ENCODE results near the gene HS2ST1.

HS2ST1 gene

DNA sequence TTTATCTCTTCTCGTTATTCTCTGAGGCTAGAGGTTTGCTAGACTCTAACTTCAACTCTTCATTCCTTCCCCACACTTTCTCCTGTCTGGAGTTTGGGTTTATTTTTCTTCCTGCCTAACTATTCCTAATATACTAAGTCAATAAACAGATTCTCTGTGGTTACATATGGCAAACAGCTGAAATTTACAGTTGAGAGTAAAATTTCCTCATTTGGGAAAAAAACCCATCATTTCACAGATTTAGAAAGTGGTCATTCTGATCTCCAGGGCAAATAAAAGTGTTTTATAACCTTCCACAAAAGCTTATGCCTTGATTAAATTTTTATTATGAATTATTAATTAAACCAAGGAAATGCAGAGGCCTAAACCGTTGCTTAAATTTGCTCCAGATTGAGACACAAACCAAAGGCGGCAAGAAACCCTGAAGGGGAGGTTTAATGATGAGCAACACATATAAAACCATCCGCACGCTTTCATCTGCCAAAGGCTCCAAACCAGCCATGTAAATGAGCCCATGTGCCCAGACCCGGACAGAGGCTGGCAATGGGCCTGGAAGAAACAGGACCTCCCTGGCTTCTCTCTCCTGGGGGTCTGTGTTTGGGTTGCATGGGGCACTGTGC is 212.6 kb downstream of the HS2ST1 start:
- Histone ChIP-seq H3K4me3 (ENCODE audit: insufficient read depth, low read depth, low read length, poor library complexity, severe bottlenecking) (no peak overlapping the region), H3K27me3 (replicated peaks; ENCODE audit: control insufficient read depth, insufficient read depth, low read length, poor library complexity, severe bottlenecking) (no peaks in the 10 kb centered on the region), H3K9me3 (ENCODE audit: control insufficient read depth, low read length) (no peaks in the 10 kb centered on the region), H3K36me3 (ENCODE audit: control insufficient read depth, insufficient read depth, low read length) (no peaks in the 10 kb centered on the region), H3K27ac (ENCODE audit: insufficient read depth, low read length, poor library complexity, severe bottlenecking) (no peak overlapping the region), H3K4me1 (ENCODE audit: control insufficient read depth, insufficient read depth, low read length, poor library complexity, severe bottlenecking) (peaks cover 3% of the 10 kb centered on the region)
- no peak for DNase-seq

DNA sequence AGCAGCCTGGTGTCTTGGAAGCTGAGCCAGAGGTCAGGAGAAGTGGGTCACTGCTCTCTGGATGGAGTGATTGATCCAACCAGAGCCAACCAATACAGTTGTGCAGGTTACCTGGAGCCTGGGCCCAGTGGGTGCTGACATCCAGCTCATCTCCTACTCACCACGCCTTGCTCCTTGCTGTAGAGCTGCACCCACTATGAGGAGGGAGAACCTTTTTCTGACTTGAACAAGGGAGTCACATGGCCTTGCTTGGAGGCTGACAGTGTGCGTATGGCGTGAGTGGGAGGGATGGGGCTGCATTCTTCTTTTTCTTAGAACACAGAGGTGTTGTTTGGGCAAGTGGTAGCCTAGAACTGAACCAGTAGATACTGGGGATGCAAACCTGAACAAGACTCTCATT is 213.1 kb downstream of the HS2ST1 start:
- H3K4me1 ChIP-seq (ENCODE audit: control insufficient read depth, insufficient read depth, low read length, poor library complexity, severe bottlenecking) = peaks cover 3% of the 10 kb centered on the region
- no peak for DNase-seq
- no peaks in the 10 kb centered on the region for H3K27me3 ChIP-seq (replicated peaks; ENCODE audit: control insufficient read depth, insufficient read depth, low read length, poor library complexity, severe bottlenecking)

DNA sequence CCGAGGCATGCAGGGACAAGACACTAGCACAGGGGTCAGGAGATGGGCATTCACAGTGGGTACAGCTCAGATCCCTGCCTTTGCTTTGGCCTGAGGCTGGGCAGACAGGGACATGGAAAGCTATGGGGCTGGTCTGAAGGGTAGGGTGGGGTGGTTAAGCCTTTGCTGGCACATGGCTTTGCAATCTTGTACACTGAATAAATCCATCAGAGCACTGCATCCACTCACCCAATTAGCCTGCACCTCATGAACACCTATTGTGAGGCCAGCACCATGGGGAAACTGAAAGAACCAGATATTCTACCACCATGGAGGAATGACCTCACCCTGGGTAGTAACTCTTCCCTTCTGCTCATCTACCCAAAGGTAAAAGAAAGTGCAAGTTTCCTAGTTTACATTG is 214.6 kb downstream of the HS2ST1 start:
- Histone ChIP-seq H3K4me3 (ENCODE audit: insufficient read depth, low read depth, low read length, poor library complexity, severe bottlenecking) (no peak overlapping the region), H3K9me3 (ENCODE audit: control insufficient read depth, low read length) (no peaks in the 10 kb centered on the region), H3K4me1 (ENCODE audit: control insufficient read depth, insufficient read depth, low read length, poor library complexity, severe bottlenecking) (peaks cover 3% of the 10 kb centered on the region), H3K36me3 (ENCODE audit: control insufficient read depth, insufficient read depth, low read length) (no peaks in the 10 kb centered on the region), H3K27ac (ENCODE audit: insufficient read depth, low read length, poor library complexity, severe bottlenecking) (no peak overlapping the region), H3K27me3 (replicated peaks; ENCODE audit: control insufficient read depth, insufficient read depth, low read length, poor library complexity, severe bottlenecking) (no peaks in the 10 kb centered on the region)
- no peak for DNase-seq

More for the DNA sequence above, 213.1 kb downstream of the HS2ST1 start:
- Histone ChIP-seq H3K36me3 (ENCODE audit: control insufficient read depth, insufficient read depth, low read length) (no peaks in the 10 kb centered on the region), H3K9me3 (ENCODE audit: control insufficient read depth, low read length) (no peaks in the 10 kb centered on the region), H3K27ac (ENCODE audit: insufficient read depth, low read length, poor library complexity, severe bottlenecking) (no peak overlapping the region), H3K4me3 (ENCODE audit: insufficient read depth, low read depth, low read length, poor library complexity, severe bottlenecking) (no peak overlapping the region)

DNA sequence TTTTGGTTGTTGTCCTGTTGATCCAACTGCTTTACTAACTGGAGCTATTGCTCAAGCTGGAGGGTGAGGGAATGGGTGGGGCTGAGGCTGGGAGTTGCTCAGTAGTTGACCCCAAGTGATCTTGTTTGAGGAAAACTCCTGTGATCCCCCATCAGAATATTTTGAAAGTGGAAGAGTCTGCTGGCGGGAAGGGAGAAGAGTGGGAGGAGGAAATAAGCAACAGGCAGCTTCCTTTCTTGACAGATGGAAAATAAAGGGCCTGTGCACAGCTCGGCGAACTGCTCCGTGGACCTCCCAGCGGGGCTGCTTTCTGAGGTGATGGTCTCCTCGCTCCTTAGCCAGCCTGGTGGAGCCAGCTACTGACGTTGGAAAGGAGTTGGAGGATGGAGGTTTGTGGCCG is 215.2 kb downstream of the HS2ST1 start:
- H3K9me3 ChIP-seq (ENCODE audit: control insufficient read depth, low read length) = no peaks in the 10 kb centered on the region
- no peaks in the 10 kb centered on the region for H3K27me3 ChIP-seq (replicated peaks; ENCODE audit: control insufficient read depth, insufficient read depth, low read length, poor library complexity, severe bottlenecking)
- peaks cover 3% of the 10 kb centered on the region for H3K4me1 ChIP-seq (ENCODE audit: control insufficient read depth, insufficient read depth, low read length, poor library complexity, severe bottlenecking)
- no peaks in the 10 kb centered on the region for H3K36me3 ChIP-seq (ENCODE audit: control insufficient read depth, insufficient read depth, low read length)
- no peak for DNase-seq
- H3K4me3 ChIP-seq (ENCODE audit: insufficient read depth, low read depth, low read length, poor library complexity, severe bottlenecking) = no peak overlapping the region
- H3K27ac ChIP-seq (ENCODE audit: insufficient read depth, low read length, poor library complexity, severe bottlenecking) = no peak overlapping the region

DNA sequence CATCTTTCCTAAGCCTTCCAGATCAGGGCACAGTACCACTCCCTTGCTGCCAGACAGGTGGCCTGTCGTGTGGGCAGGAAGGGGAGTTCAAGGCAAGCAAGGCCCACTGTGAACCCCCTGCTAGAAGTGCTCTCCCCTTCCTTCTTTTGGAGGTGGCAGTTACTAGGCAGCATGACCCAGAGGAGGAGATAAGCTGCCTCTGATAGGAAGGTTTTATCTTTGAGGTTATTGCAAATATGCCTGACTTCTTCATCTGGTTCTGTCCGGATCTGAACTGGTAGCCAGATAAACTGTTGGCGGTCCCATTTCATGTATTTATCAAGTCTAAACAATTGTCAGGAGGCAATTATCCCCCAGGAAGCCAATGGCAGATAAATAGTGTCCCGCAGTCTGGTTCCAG is 216.0 kb downstream of the HS2ST1 start:
- Histone ChIP-seq H3K27me3 (replicated peaks; ENCODE audit: control insufficient read depth, insufficient read depth, low read length, poor library complexity, severe bottlenecking) (no peaks in the 10 kb centered on the region), H3K36me3 (ENCODE audit: control insufficient read depth, insufficient read depth, low read length) (no peaks in the 10 kb centered on the region), H3K9me3 (ENCODE audit: control insufficient read depth, low read length) (no peaks in the 10 kb centered on the region), H3K27ac (ENCODE audit: insufficient read depth, low read length, poor library complexity, severe bottlenecking) (no peak overlapping the region), H3K4me1 (ENCODE audit: control insufficient read depth, insufficient read depth, low read length, poor library complexity, severe bottlenecking) (peaks cover 3% of the 10 kb centered on the region), H3K4me3 (ENCODE audit: insufficient read depth, low read depth, low read length, poor library complexity, severe bottlenecking) (no peak overlapping the region)
- DNase-seq = no peak

DNA sequence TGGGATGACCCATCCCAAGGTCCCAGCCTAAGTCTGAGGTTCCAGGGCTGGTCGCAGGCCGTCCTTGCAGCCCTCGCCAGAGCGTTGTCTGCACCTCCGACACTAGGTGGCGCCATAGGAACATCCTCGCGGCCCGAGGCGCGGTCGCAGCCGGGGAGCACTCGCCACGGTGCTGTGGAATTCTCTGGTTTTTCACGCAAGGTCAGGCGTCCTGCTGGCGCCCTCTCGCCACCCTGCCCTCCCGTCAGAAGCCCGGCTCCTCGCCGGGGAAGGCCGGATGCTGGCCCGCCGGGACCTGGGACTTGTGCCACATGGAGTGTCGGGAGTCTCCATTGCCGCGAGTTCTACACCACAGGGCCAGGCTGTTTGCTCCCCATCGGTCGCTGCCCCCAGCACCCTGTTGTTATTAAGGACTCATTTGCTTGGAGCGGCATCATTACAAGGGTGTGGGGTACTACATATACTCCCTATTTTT is 217.4 kb downstream of the HS2ST1 start:
- Histone ChIP-seq H3K27me3 (replicated peaks; ENCODE audit: control insufficient read depth, insufficient read depth, low read length, poor library complexity, severe bottlenecking) (no peaks in the 10 kb centered on the region), H3K4me3 (ENCODE audit: insufficient read depth, low read depth, low read length, poor library complexity, severe bottlenecking) (peak overlapping the region; percentile 61), H3K4me1 (ENCODE audit: control insufficient read depth, insufficient read depth, low read length, poor library complexity, severe bottlenecking) (peaks cover 3% of the 10 kb centered on the region), H3K9me3 (ENCODE audit: control insufficient read depth, low read length) (no peaks in the 10 kb centered on the region), H3K27ac (ENCODE audit: insufficient read depth, low read length, poor library complexity, severe bottlenecking) (no peak overlapping the region), H3K36me3 (ENCODE audit: control insufficient read depth, insufficient read depth, low read length) (no peaks in the 10 kb centered on the region)
- DNase-seq = peak; percentile 23 to 48 (median 30)

DNA sequence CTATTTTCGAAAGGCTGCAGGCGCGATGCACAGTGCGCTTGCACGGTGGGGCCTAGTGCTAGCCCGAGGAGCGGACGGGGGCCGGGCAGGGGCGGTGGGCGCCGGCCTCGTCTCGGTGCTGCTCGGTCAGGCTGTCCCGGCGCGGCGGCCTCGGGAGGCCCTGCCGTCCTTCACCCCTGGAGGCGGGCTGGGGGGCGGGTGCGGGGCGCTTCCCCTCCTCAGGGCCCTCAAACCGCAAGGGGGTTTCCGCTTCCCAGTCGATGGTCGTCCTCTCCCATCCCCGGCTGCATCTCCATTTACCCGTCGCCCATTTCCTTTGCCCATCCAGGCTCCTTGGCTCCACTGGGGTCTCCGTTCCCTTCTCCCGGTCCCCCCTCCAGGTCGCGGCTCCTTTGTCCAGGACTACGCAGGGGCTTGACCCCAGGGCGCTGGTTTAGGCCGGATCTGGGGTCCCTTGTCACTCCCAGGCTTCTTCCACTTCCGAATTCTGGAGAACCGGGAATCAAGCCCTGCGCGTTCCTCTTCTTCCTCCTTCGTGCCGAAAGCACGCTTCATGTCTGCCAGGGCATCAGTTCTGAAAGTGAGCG is 217.9 kb downstream of the HS2ST1 start:
- no peak overlapping the region for H3K27ac ChIP-seq (ENCODE audit: insufficient read depth, low read length, poor library complexity, severe bottlenecking)
- no peaks in the 10 kb centered on the region for H3K9me3 ChIP-seq (ENCODE audit: control insufficient read depth, low read length)
- no peak for DNase-seq
- no peaks in the 10 kb centered on the region for H3K27me3 ChIP-seq (replicated peaks; ENCODE audit: control insufficient read depth, insufficient read depth, low read length, poor library complexity, severe bottlenecking)
- H3K36me3 ChIP-seq (ENCODE audit: control insufficient read depth, insufficient read depth, low read length) = no peaks in the 10 kb centered on the region
- H3K4me3 ChIP-seq (ENCODE audit: insufficient read depth, low read depth, low read length, poor library complexity, severe bottlenecking) = peak overlapping the region; percentile 61
- H3K4me1 ChIP-seq (ENCODE audit: control insufficient read depth, insufficient read depth, low read length, poor library complexity, severe bottlenecking) = peaks cover 3% of the 10 kb centered on the region

DNA sequence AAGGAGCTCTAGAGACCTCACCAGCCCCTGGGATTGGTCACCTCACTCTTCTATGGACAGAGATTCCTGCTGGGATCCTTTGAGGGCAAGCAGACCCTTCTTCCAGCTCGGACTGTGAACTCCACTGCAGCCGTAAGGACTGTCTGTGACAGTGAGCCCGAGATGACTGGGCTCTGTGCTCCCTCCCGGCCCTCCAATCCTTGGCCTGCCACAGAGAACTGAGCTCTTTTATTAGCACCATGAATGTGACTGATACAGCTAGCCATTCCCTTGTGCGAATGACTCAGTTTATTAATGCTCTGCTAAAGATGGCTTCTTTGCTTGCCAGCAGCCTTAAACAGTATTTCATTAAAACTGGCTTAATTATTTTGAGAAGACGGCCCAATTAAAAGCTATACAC is 219.6 kb downstream of the HS2ST1 start:
- no peaks in the 10 kb centered on the region for H3K27me3 ChIP-seq (replicated peaks; ENCODE audit: control insufficient read depth, insufficient read depth, low read length, poor library complexity, severe bottlenecking)
- peaks cover 3% of the 10 kb centered on the region for H3K4me1 ChIP-seq (ENCODE audit: control insufficient read depth, insufficient read depth, low read length, poor library complexity, severe bottlenecking)
- H3K9me3 ChIP-seq (ENCODE audit: control insufficient read depth, low read length) = no peaks in the 10 kb centered on the region
- H3K36me3 ChIP-seq (ENCODE audit: control insufficient read depth, insufficient read depth, low read length) = no peaks in the 10 kb centered on the region
- no peak for DNase-seq
- no peak overlapping the region for H3K27ac ChIP-seq (ENCODE audit: insufficient read depth, low read length, poor library complexity, severe bottlenecking)
- H3K4me3 ChIP-seq (ENCODE audit: insufficient read depth, low read depth, low read length, poor library complexity, severe bottlenecking) = no peak overlapping the region

DNA sequence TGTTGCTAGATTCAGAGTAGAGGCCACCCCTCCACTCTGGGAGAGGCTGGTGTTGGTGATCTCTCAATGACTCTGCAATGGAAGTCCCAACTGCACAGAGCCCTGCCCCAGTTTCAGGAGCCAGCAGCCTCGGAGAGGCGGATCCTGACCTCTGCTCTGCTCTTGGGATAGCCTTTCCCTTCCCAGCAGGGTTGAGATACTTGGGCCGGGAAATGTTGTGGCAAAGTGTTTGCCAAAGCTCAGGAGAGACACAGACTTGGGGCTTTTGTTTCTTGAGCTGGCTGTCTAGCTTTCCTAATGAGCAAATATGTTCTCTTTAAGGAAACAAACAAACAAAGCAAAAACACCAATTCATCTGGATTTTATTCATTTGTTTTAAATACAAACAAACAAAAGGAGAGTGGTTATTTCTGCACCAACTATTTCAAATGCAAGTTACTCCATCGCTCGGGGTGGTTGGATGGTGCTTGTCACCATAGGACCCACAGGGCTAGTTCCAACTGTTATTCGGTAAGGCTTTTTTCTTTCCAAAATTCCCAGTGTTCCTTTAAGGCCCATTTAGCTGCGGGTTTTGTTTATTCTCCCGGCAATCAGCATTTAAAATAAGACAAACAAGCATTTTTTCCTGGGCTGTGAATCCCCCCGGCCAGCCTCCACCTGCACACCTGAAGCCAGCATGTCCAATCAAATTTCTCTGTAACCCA is 220.3 kb downstream of the HS2ST1 start:
- Histone ChIP-seq H3K27me3 (replicated peaks; ENCODE audit: control insufficient read depth, insufficient read depth, low read length, poor library complexity, severe bottlenecking) (no peaks in the 10 kb centered on the region), H3K36me3 (ENCODE audit: control insufficient read depth, insufficient read depth, low read length) (no peaks in the 10 kb centered on the region)
- DNase-seq = no peak

DNA sequence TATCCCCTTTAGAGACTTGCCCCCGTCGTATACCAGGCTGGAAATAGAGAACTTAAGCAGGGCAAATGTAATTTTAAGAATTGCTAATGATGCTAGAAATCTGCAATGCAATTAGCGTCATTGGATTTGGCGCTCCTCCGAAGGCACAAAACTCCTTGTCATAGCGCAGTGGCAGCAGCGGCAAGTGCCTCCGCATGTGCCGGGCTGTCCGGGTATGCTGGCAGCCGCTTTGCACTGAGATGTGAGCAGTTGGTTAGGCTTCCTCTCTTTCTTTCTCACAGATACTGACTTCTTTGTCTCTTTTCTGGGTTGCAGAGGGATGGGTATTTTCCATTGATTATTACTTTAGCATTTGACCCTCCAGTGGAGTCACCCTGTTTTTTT is 220.9 kb downstream of the HS2ST1 start:
- peaks cover 3% of the 10 kb centered on the region for H3K4me1 ChIP-seq (ENCODE audit: control insufficient read depth, insufficient read depth, low read length, poor library complexity, severe bottlenecking)
- no peak overlapping the region for H3K4me3 ChIP-seq (ENCODE audit: insufficient read depth, low read depth, low read length, poor library complexity, severe bottlenecking)
- H3K27me3 ChIP-seq (replicated peaks; ENCODE audit: control insufficient read depth, insufficient read depth, low read length, poor library complexity, severe bottlenecking) = no peaks in the 10 kb centered on the region
- DNase-seq = no peak
- H3K27ac ChIP-seq (ENCODE audit: insufficient read depth, low read length, poor library complexity, severe bottlenecking) = no peak overlapping the region
- no peaks in the 10 kb centered on the region for H3K9me3 ChIP-seq (ENCODE audit: control insufficient read depth, low read length)
- H3K36me3 ChIP-seq (ENCODE audit: control insufficient read depth, insufficient read depth, low read length) = no peaks in the 10 kb centered on the region

More for the DNA sequence above, 220.3 kb downstream of the HS2ST1 start:
- H3K4me1 ChIP-seq (ENCODE audit: control insufficient read depth, insufficient read depth, low read length, poor library complexity, severe bottlenecking) = peaks cover 3% of the 10 kb centered on the region
- no peaks in the 10 kb centered on the region for H3K9me3 ChIP-seq (ENCODE audit: control insufficient read depth, low read length)
- H3K4me3 ChIP-seq (ENCODE audit: insufficient read depth, low read depth, low read length, poor library complexity, severe bottlenecking) = no peak overlapping the region
- no peak overlapping the region for H3K27ac ChIP-seq (ENCODE audit: insufficient read depth, low read length, poor library complexity, severe bottlenecking)

Data from effector memory CD4-positive, alpha-beta T cell (primary cell).